WTC11 (cell line): ENCODE results near the gene UNC119B. TPM values are rescaled to one million over a fixed set of nuclear protein-coding genes. Genes with fewer than 3 reads are reported as not detected.

Experiments
- ATAC-seq: fragments of 200-7000 bp; cut with Tn5 transposase; 2 replicates; pipeline ENCODE4 v1.10.0; 2021; ENCODE audit warnings: mild to moderate bottlenecking, moderate library complexity
- Bru-seq: library from RNA; stranded (reverse); fragments of 400-500 nt; gene quantifications from one replicate; lab custom pipeline; 2021; lab: Mats Ljungman, UMichigan
- CTCF ChIA-PET: fragments of 300-600 bp; sonication (Branson Sonifier 250); formaldehyde crosslinking; loops from one replicate; lab custom pipeline; 2021; ENCODE audit warnings: antibody characterized with exemption; lab: Charles Lee
- POLR2A ChIA-PET: fragments of 350-600 bp; sonication (Branson Sonifier 250); formaldehyde crosslinking; loops from one replicate; lab custom pipeline; 2021; ENCODE audit warnings: antibody characterized with exemption; lab: Charles Lee
- DNase-seq: peaks from one replicate; pipeline ENCODE4 v3.0.0; 2021; ENCODE audit warnings: low spot score
- H3K27ac Mint-ChIP-seq: 2 replicates; pipeline ENCODE4 v1.8.0; 2021; ENCODE audit warnings: mixed read lengths
- H3K27me3 Mint-ChIP-seq: 2 replicates; pipeline ENCODE4 v1.8.0; 2021; ENCODE audit warnings: low read depth, mild to moderate bottlenecking, moderate library complexity, mixed read lengths
- H3K36me3 Mint-ChIP-seq: 2 replicates; pipeline ENCODE4 v1.8.0; 2021; ENCODE audit warnings: mixed read lengths
- H3K4me1 Mint-ChIP-seq: 2 replicates; pipeline ENCODE4 v1.8.0; 2022; ENCODE audit warnings: mixed read lengths
- H3K4me3 Mint-ChIP-seq: 2 replicates; pipeline ENCODE4 v1.8.0; 2021; ENCODE audit warnings: mild to moderate bottlenecking, moderate library complexity, mixed read lengths
- H3K9me3 Mint-ChIP-seq: 2 replicates; pipeline ENCODE4 v1.8.0; 2021; ENCODE audit warnings: mixed read lengths
- CREB1 ChIP-seq: sonication (generic); formaldehyde crosslinking; IDR thresholded peaks from 2 replicates; pipeline ENCODE4 v1.8.0; 2023; ENCODE audit warnings: mild to moderate bottlenecking, missing genetic modification reagents
- FOXP1 ChIP-seq: sonication (generic); formaldehyde crosslinking; IDR thresholded peaks from 2 replicates; pipeline ENCODE4 v1.8.0; 2022; ENCODE audit warnings: missing genetic modification reagents, mild to moderate bottlenecking, moderate library complexity, borderline replicate concordance
- FOXP4 ChIP-seq: sonication (generic); formaldehyde crosslinking; IDR thresholded peaks from 2 replicates; pipeline ENCODE4 v1.8.0; 2022; ENCODE audit warnings: mild to moderate bottlenecking, missing genetic modification reagents
- JUN ChIP-seq: sonication (generic); formaldehyde crosslinking; IDR thresholded peaks from 2 replicates; pipeline ENCODE4 v1.8.0; 2023; ENCODE audit warnings: mild to moderate bottlenecking, missing genetic modification reagents
- MYBL2 ChIP-seq: sonication (generic); formaldehyde crosslinking; IDR thresholded peaks from 2 replicates; pipeline ENCODE4 v1.8.1; 2023; ENCODE audit warnings: mild to moderate bottlenecking, moderate library complexity, missing genetic modification reagents
- NR2C2 ChIP-seq: sonication (generic); formaldehyde crosslinking; IDR thresholded peaks from 2 replicates; pipeline ENCODE4 v1.8.0; 2022; ENCODE audit warnings: mild to moderate bottlenecking, missing genetic modification reagents
- SMAD3 ChIP-seq: sonication (generic); formaldehyde crosslinking; IDR thresholded peaks from 2 replicates; pipeline ENCODE4 v1.8.0; 2022; ENCODE audit warnings: missing genetic modification reagents, mild to moderate bottlenecking, borderline replicate concordance
- SMAD4 ChIP-seq: sonication (generic); formaldehyde crosslinking; IDR thresholded peaks from 2 replicates; pipeline ENCODE4 v1.8.0; 2022; ENCODE audit warnings: mild to moderate bottlenecking, missing genetic modification reagents
- SP1 ChIP-seq: sonication (generic); formaldehyde crosslinking; conservative IDR thresholded peaks from 2 replicates; pipeline ENCODE4 v1.8.1; 2022; ENCODE audit warnings: missing genetic modification reagents
- USF2 ChIP-seq: sonication (generic); formaldehyde crosslinking; IDR thresholded peaks from 2 replicates; pipeline ENCODE4 v1.8.1; 2023; ENCODE audit warnings: mild to moderate bottlenecking, missing genetic modification reagents, moderate library complexity
- ZNF232 ChIP-seq: sonication (generic); formaldehyde crosslinking; IDR thresholded peaks from 2 replicates; pipeline ENCODE4 v1.8.0; 2022; ENCODE audit warnings: mild to moderate bottlenecking, missing genetic modification reagents
- ZNF532 ChIP-seq: fragments of 250-450 bp; sonication (Bioruptor Pico); IDR thresholded peaks from 2 replicates; pipeline ENCODE4 v1.9.0; 2021; ENCODE audit warnings: mild to moderate bottlenecking, borderline replicate concordance
- long read RNA-seq, 3 experiments: library from RNA in 1 of 3; library from capped mRNA in 1 of 3; library from polyadenylated mRNA in 1 of 3; unstranded in 2 of 3; stranded (forward) in 1 of 3; transcript quantifications; one replicate each; pipeline ENCODE4 v2.0.0, GENCODE V29; 2021
- total RNA-seq: library from RNA; stranded (reverse); gene quantifications from 3 replicates; pipeline ENCODE4 v1.2.3, GENCODE V29; 2021

Gene UNC119B
- total RNA-seq (49.9 to 53.3 TPM (median 50.3 TPM) in 3 replicates), Bru-seq, nascent RNA (percentile 92 among the genes with signal in this experiment)
- long read RNA-seq, experiment 1, full-length matches to known transcripts, result 71 of 85 reads
- long read RNA-seq, experiment 1, partial matches to known transcripts, result 6 of 85 reads
- long read RNA-seq, experiment 1, other reads (novel, unspliced or antisense), result 8 of 85 reads
- long read RNA-seq, experiment 2, full-length matches to known transcripts, result 23 of 37 reads
- long read RNA-seq, experiment 2, partial matches to known transcripts, result 11 of 37 reads
- long read RNA-seq, experiment 2, other reads (novel, unspliced or antisense), result 3 of 37 reads
- long read RNA-seq, experiment 3, result 0 reads

GRCh38 chr12:120710031-120710804, at the start of gene UNC119B:
Gene UNC119B (plus strand): TSS chr12:120710458. CDS start chr12:120710475, 17 bp downstream.
- CTCF ChIA-PET, result interaction anchor here (1.4 to 4.2 kb wide), 3 partner anchors 58 to 81 kb away, joined by 6 to 48 read pairs (median 8); no protein-coding TSS in a partner anchor

GRCh38 chr12:120661432-120661831, 48.8 kb upstream of the UNC119B start:
- H3K27me3 Mint-ChIP-seq, result no peaks in the 10 kb centered on the region
- no peak for TF ChIP-seq USF2 (CRISPR knock-in tag)
- TF ChIP-seq, all 79 proteins: peak for 0
- Mint-ChIP-seq H3K4me1 (peaks cover 2% of the 10 kb centered on the region), H3K27ac (no peak overlapping the region), H3K9me3 (no peaks in the 10 kb centered on the region), H3K36me3 (no peaks in the 10 kb centered on the region), H3K4me3 (no peak overlapping the region)
- no peak for ATAC-seq
- CTCF ChIA-PET, result interaction anchor here (1.6 kb wide), 1 partner anchor 13 kb away, joined by 13 read pairs; no protein-coding TSS in a partner anchor
- no peak for DNase-seq
- POLR2A ChIA-PET, result no interaction called here

More at GRCh38 chr12:120710031-120710804, at the start of gene UNC119B:
- POLR2A ChIA-PET, result interaction anchor here (0.7 to 1.5 kb wide), 3 partner anchors 21 to 28 kb away, joined by 3 to 4 read pairs (median 4); no protein-coding TSS in a partner anchor
- peak; percentile 89 for ATAC-seq
- H3K27me3 Mint-ChIP-seq, result no peaks in the 10 kb centered on the region
- no peaks in the 10 kb centered on the region for H3K9me3 Mint-ChIP-seq
- 0 out of 2 replicates have a peak, but pooled peaks have one; percentile 17 for TF ChIP-seq FOXP1
- TF ChIP-seq SMAD4 (CRISPR knock-in tag), result no peak
- peak; percentile 22; the same call in 1 of the 2 replicates for TF ChIP-seq SP1
- TF ChIP-seq ZNF232 (CRISPR knock-in tag), result 0 out of 2 replicates have a peak, but pooled peaks have one; percentile 57
- 0 out of 2 replicates have a peak, but pooled peaks have one; percentile 11 for TF ChIP-seq NR2C2 (CRISPR knock-in tag)
- no peak for TF ChIP-seq ZNF532 (CRISPR knock-in tag)
- 0 out of 2 replicates have a peak, but pooled peaks have one; percentile 34 for TF ChIP-seq FOXP4 (CRISPR knock-in tag)
- no peak for TF ChIP-seq MYBL2 (CRISPR knock-in tag)
- 0 out of 2 replicates have a peak, but pooled peaks have one; percentile 56 for TF ChIP-seq JUN (CRISPR knock-in tag)
- no peak for TF ChIP-seq CREB1 (CRISPR knock-in tag)
- TF ChIP-seq SMAD3 (CRISPR knock-in tag), result peak; percentile 35; the same call in 1 of the 2 replicates
- H3K27ac Mint-ChIP-seq, result peak within 1 kb of the TSS; percentile 64
- peaks cover 19% of the 10 kb centered on the region for H3K36me3 Mint-ChIP-seq
- H3K4me1 Mint-ChIP-seq, result peaks cover 26% of the 10 kb centered on the region
- H3K4me3 Mint-ChIP-seq, result peak within 1 kb of the TSS; percentile 79
- peak; percentile 72 for DNase-seq
